HG03108 (cell line): ENCODE results near the gene BLVRA.
A peak's percentile ranks its signal among the peaks of the same experiment; 100 is the strongest.

Source experiments
- ATAC-seq: cut with Tn5 transposase; IDR thresholded peaks from one replicate; pipeline ENCODE4 v1.9.1; 2021; ENCODE audit warnings: moderate library complexity; ENCODE audit not compliant: unreplicated experiment

BLVRA gene

DNA sequence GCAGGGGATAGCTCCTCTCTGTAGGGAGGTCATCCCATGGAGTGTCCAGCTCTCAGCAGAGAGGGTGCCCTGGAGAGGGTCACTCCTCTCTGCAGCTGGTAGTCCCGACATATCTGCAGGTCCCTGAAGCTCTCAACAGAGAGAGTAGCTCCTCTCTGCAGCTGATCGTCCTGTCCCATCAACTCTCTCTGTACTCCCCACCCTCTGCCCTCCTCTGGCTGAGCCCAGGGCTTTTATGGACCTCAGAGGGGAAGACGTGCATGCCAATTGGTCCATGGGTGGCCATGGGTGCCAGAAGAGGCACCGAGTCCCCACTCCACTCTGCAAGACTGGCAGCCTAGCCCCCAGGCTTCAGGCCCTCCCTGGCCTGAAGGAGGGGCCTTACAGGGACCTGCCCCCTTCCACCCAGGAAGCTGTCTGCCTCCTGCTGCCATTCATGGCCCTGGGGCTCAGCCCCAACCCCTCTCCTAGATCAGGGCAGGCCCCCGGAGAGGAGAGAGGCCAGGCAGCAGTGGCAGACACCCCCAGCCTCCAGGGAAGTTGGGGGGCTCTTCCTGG is 9.0 kb upstream of the BLVRA start:
- no peak for ATAC-seq

GRCh38 chr7:43750016-43750887 is 8.2 kb upstream of the BLVRA start:
- no peak for ATAC-seq

DNA sequence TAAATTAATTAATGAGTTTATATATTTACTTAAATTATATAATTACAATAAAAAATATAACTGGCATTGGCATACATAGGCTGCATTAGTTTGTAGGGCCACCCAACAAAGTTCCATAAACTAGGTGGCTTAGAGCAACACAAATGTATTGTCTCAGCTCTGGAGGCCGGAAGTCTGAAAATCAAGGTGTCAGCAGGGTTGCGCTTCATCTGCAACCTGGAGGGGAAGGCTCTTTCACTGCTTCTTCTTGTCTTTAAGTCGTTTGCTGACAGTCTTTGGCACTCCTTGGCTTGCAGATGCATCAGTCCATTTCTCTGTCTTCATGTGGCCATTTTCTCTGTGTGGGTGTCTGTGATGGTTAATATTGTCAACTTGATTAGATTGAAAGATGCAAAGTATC is 6.1 kb upstream of the BLVRA start:
- ATAC-seq: no peak

- ATAC-seq: no peak
These were observed 5.1 kb upstream of the BLVRA start for GRCh38 chr7:43753271-43753810.

GRCh38 chr7:43753843-43754242 is 4.6 kb upstream of the BLVRA start:
- no peak for ATAC-seq

GRCh38 chr7:43754596-43754995 is 3.9 kb upstream of the BLVRA start:
- ATAC-seq: no peak

- no peak for ATAC-seq
These were observed 2.0 kb upstream of the BLVRA start for GRCh38 chr7:43756368-43757072.

- ATAC-seq: no peak
These were observed 1.3 kb upstream of the BLVRA start for GRCh38 chr7:43757073-43757720.

- peak; percentile 54 for ATAC-seq
These were observed 573 bp downstream of the BLVRA start for GRCh38 chr7:43758822-43759683.

DNA sequence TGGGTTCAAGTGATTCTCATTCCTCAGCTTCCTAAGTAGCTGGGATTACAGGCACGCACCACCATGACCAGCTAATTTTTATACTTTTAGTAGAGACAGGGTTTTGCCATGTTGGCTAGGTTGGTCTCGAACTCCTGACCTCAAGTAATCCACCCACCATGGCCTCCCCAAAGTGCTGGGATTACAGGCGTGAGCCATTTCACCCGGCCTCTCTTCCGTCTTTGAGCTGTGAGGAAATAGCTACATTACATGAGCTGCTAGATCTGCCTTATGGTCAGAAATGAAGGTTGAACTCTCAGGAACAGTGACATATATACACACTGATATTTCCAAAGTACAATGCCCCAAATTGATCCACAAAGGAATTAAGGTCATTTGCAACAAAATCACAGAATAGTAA is 2.4 kb downstream of the BLVRA start:
- no peak for ATAC-seq

- ATAC-seq: no peak
These were observed 2.9 kb downstream of the BLVRA start for GRCh38 chr7:43761382-43761781.

DNA sequence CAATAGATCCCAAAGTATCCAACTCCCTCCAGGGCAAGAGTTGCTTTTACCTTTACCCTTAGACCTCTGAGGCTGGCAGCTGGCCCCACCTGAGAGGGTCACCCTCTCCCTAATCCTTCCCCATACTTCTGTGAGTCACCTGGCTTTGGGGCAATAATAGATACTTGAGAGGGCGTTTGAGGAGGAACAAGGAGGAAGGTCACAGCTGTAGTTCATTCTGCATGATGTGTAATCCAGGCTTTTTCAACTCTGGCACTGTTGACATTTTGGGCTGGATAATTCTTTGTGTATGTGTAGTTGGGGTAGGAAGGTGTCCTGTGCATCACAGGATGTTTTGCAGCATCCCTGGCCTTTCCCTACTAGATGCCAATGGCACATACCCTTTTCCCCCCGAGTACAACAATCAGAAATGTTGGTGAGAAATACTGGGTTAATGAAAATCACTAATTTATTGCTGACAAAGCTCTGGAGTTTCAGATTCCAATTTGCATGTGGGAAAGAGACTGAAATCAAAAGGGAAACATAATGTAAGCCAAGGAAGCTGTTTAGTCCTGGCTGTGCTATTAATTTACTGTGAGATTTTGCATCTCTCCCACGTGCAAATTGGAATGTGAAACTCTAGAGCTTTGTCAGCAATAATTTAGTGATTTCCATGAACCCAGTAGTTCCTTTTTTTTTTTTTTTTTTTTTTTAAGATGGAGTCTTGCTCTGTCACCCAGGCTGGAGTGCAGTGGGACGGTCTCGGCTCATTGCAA is 3.6 kb downstream of the BLVRA start:
- no peak for ATAC-seq

- no peak for ATAC-seq
These were observed 4.7 kb downstream of the BLVRA start for GRCh38 chr7:43763183-43763582.

GRCh38 chr7:43764039-43764761 is 5.7 kb downstream of the BLVRA start:
- peak; percentile 51 for ATAC-seq

DNA sequence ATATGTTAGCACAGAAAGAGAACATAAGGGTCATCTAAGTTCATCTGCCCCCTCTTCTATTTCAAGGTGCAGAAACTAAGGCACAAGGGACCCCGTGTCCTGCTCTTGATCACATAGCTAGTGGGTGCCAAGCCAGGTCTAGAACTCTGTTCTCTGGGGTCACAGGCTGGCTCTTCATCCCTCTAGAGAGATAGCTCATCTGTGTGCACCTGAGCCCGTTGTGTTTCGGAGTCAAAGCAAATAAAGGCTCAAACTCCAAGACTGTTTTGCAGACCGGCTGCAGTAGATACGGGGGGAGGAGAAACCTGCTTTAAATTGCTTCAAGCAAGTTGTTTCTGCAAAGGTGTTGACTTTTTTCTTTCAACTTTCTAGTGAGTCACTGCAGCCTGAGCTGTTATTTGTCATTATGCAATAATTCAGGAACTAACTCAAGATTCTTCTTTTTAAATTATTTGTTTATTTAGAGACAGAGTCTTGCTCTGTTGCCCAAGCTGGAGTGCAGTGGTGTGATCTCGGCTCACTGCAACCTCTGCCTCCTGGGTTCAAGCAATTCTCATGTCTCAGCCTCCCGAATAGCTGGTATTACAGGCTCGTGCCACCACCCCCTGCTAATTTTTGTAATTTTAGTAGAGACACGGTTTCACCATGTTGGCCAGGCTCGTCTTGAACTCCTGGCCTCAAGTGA is 6.5 kb downstream of the BLVRA start:
- no peak for ATAC-seq

- no peak for ATAC-seq
These were observed 8.1 kb downstream of the BLVRA start for GRCh38 chr7:43766564-43766963.

DNA sequence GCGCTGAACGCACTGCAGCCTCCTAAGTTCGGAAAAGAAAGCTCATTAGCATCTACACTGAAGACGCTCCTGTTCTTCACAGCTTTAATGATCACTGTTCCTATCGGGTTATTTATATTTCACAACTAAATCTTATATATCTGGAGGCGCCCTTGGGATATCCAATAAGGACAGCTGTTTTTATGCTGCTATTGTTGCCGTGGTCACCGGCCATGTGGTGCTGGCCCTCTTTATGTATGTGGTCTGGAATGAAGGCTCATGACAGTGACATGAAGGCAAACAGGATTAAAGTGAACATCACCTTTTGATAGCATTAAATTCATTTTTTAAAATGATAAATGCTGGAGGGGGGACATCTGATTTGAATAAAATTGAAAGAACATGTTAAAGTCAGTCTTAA is 8.8 kb downstream of the BLVRA start:
- no peak for ATAC-seq

GRCh38 chr7:43768201-43768886 is 9.9 kb downstream of the BLVRA start:
- ATAC-seq: no peak
